Endothelial cell of umbilical vein (primary cell): ENCODE data around the gene ENO2. TPM values are rescaled to one million over a fixed set of nuclear protein-coding genes. Genes with fewer than 3 reads are reported as not detected.

Experiments used
- BruUV-seq: library from RNA; stranded (reverse); fragments of 400-500 nt; replicated peaks from 2 replicates; lab custom pipeline; 2021; lab: Mats Ljungman, UMichigan
- CTCF ChIA-PET: fragments of 300-600, 350-600 bp; sonication (Branson Sonifier 250); formaldehyde crosslinking; loops from one replicate; lab custom pipeline; 2021; ENCODE audit warnings: antibody characterized with exemption, inconsistent platforms; lab: Charles Lee
- POLR2A ChIA-PET: fragments of 300-600, 350-600 bp; sonication (Branson Sonifier 250); formaldehyde crosslinking; loops from one replicate; lab custom pipeline; 2021; ENCODE audit warnings: antibody characterized with exemption, inconsistent platforms; lab: Charles Lee
- DNase-seq: peaks from one replicate; pipeline ENCODE4 v3.0.0-alpha.2; 2011; ENCODE audit warnings: low read depth, low spot score
- FAIRE-seq: peaks from 2 replicates; lab custom pipeline; 2011; peaks lifted over from hg19 to GRCh38; lab: Jason Lieb, UNC
- H2AFZ ChIP-seq: 2 replicates; pipeline ENCODE4 v1.6.0; 2012; ENCODE audit warnings: low read depth, low read length, control low read depth, inconsistent platforms
- H3K27ac ChIP-seq: 2 replicates; pipeline ENCODE4 v1.5.1; 2011; ENCODE audit warnings: low read depth, mild to moderate bottlenecking, control low read depth, low read length, moderate library complexity; ENCODE audit not compliant: insufficient read depth
- H3K27me3 ChIP-seq, 2 experiments: 2 replicates each; pipeline versions ENCODE4 v1.6.0 to v1.6.1; 2011; ENCODE audit warnings: low read length in 2 of 2, mixed read lengths in 1 of 2; ENCODE audit not compliant: control insufficient read depth in 2 of 2, insufficient read depth in 2 of 2
- H3K36me3 ChIP-seq, 2 experiments: 2 replicates in 1 of 2; 3 replicates in 1 of 2; pipeline ENCODE4 v1.5.1; 2011; ENCODE audit warnings: low read length in 2 of 2, mild to moderate bottlenecking in 1 of 2, moderate library complexity in 1 of 2; ENCODE audit not compliant: control insufficient read depth in 2 of 2, insufficient read depth in 2 of 2; ENCODE audit errors: extremely low read depth in 1 of 2
- H3K4me1 ChIP-seq: 3 replicates; pipeline ENCODE4 v1.5.1; 2011; ENCODE audit warnings: mild to moderate bottlenecking, low read length; ENCODE audit not compliant: control insufficient read depth, insufficient read depth; ENCODE audit errors: extremely low read depth
- H3K4me2 ChIP-seq: 2 replicates; pipeline ENCODE4 v1.6.1; 2011; ENCODE audit warnings: low read length, control low read depth, mixed read lengths; ENCODE audit not compliant: insufficient read depth
- H3K4me3 ChIP-seq, 3 experiments: fragments of 200-600 bp in 1 of 3; sonication (generic), shearing (Covaris generic) in 1 of 3; replicated peaks in 1 of 3; 2 replicates each; pipeline ENCODE4 v1.5.1; 2011 to 2016; ENCODE audit warnings: control low read depth in 3 of 3, low read length in 3 of 3, mild to moderate bottlenecking in 2 of 3, inconsistent platforms in 1 of 3, low read depth in 1 of 3, moderate library complexity in 1 of 3; ENCODE audit not compliant: insufficient read depth in 1 of 3
- H3K79me2 ChIP-seq: 2 replicates; pipeline ENCODE4 v1.6.0; 2012; ENCODE audit warnings: low read length, inconsistent platforms; ENCODE audit not compliant: control insufficient read depth, insufficient read depth
- H3K9ac ChIP-seq: replicated peaks from 2 replicates; pipeline ENCODE3; 2011; ENCODE audit warnings: low read length, control low read depth; ENCODE audit not compliant: insufficient read depth; ENCODE audit errors: extremely low read depth
- H3K9me1 ChIP-seq: replicated peaks from 3 replicates; pipeline ENCODE4 v1.6.0; 2011; ENCODE audit warnings: mild to moderate bottlenecking, low read length; ENCODE audit not compliant: control insufficient read depth, insufficient read depth; ENCODE audit errors: extremely low read depth
- H3K9me3 ChIP-seq: replicated peaks from 2 replicates; pipeline ENCODE4 v1.5.1; 2012; ENCODE audit warnings: low read length, inconsistent platforms; ENCODE audit not compliant: control insufficient read depth, insufficient read depth
- H4K20me1 ChIP-seq: replicated peaks from 2 replicates; pipeline ENCODE3; 2011; ENCODE audit warnings: mild to moderate bottlenecking, low read length; ENCODE audit not compliant: control insufficient read depth, insufficient read depth; ENCODE audit errors: extremely low read depth
- CTCF ChIP-seq, 2 donors: IDR thresholded peaks; 1 replicate in 1 of 2; 2 replicates in 1 of 2; pipeline ENCODE4 v1.5.1; 2011; ENCODE audit warnings: low read length in 2 of 2, mild to moderate bottlenecking in 2 of 2, moderate library complexity in 2 of 2, control low read depth in 1 of 2, inconsistent platforms in 1 of 2, low read depth in 1 of 2; ENCODE audit not compliant: insufficient read depth in 1 of 2; ENCODE audit errors: extremely low read depth in 1 of 2
- EZH2 ChIP-seq: IDR thresholded peaks from 2 replicates; pipeline ENCODE4 v1.6.1; 2012; ENCODE audit warnings: borderline replicate concordance, low read depth, mild to moderate bottlenecking, moderate library complexity, low read length, inconsistent platforms; ENCODE audit not compliant: severe bottlenecking
- FOS ChIP-seq: IDR thresholded peaks from 2 replicates; pipeline ENCODE4 v1.6.1; 2011; ENCODE audit warnings: mild to moderate bottlenecking, low read length, moderate library complexity, borderline replicate concordance; ENCODE audit not compliant: insufficient read depth
- GATA2 ChIP-seq: IDR thresholded peaks from 2 replicates; pipeline ENCODE4 v1.7.0; 2011; ENCODE audit warnings: low read depth, mild to moderate bottlenecking, moderate library complexity, mixed read lengths, low read length; ENCODE audit not compliant: insufficient read length, insufficient read depth
- JUN ChIP-seq: IDR thresholded peaks from 2 replicates; pipeline ENCODE4 v1.6.1; 2011; ENCODE audit warnings: borderline replicate concordance, low read depth; ENCODE audit not compliant: insufficient read length, insufficient read depth
- MAX ChIP-seq: IDR thresholded peaks from 2 replicates; pipeline ENCODE4 v1.6.1; 2011; ENCODE audit not compliant: insufficient read depth, insufficient read length
- MYC ChIP-seq: IDR thresholded peaks from one replicate; pipeline ENCODE4 v1.6.1; 2011; ENCODE audit warnings: mild to moderate bottlenecking, low read depth, low read length
- POLR2A ChIP-seq: IDR thresholded peaks from 2 replicates; pipeline ENCODE4 v1.6.1; 2012; ENCODE audit warnings: low read depth, mild to moderate bottlenecking, control low read depth, low read length
- POLR2AphosphoS5 ChIP-seq: IDR thresholded peaks from 2 replicates; pipeline ENCODE4 v1.6.1; 2012; ENCODE audit warnings: low read depth, mild to moderate bottlenecking, control low read depth, low read length, moderate library complexity; ENCODE audit not compliant: insufficient read depth
- dilution Hi-C: fragments of 300-500 bp; cut with MboI; formaldehyde crosslinking; loops from one replicate; pipeline ENCODE4 v1.15.0; 2019; ENCODE audit warnings: low sequenced_read_pairs; ENCODE audit not compliant: extremely low pct_ligation_motif_present
- intact Hi-C: fragments of 100-400 bp; cut with micrococcal nuclease; formaldehyde crosslinking; loops from one replicate; pipeline ENCODE4 v1.10.0; 2022
- polyA plus RNA-seq, 4 experiments: library from polyadenylated mRNA; depleted of rRNA in 3 of 4; stranded (reverse) in 3 of 4; unstranded in 1 of 4; fragments of >200 nt; gene quantifications; 2 replicates each; pipeline versions ENCODE4 v1.2.1 to v1.2.3, GENCODE V29; 2011 to 2012; ENCODE audit warnings: missing spikeins in 1 of 4
- total RNA-seq: library from RNA; stranded (reverse); gene quantifications from 2 replicates; pipeline ENCODE4 v1.2.3, GENCODE V29; 2021

The ENO2 gene
- total and polyA plus RNA-seq, 2 donors (not counting 3 experiments of a cell fraction or from before 2014, with no cell fraction given), result 11.4 to 18.6 TPM

DNA sequence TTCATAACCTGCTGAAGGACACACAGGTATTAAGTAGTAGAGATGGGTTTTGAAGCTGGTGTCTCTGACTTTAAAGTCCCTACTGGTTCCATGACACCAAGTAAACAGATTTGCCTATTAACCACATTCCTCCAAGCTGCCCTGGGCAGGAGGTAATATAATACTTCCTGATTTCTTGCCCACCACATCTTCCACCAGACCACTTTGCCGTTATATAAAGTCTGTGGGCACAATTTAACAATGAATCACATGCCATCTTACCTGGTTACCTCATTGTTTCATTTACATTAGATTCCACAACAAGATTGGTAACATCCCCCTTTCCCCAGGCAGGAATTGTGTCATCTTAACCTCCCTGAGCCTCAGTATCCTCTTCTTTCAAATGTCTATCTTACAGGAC is 10.7 kb upstream of the ENO2 start:
- Histone ChIP-seq H3K4me2 (no peak overlapping the region), H3K27me3 (no peaks in the 10 kb centered on the region), H3K4me1 (peaks cover 7% of the 10 kb centered on the region), H3K9me1 (no peaks in the 10 kb centered on the region), H3K79me2 (no peaks in the 10 kb centered on the region), H3K9me3 (no peaks in the 10 kb centered on the region), H3K4me3 (no peak overlapping the region), H3K9ac (no peak overlapping the region), H2AFZ (peak overlapping the region; percentile 86), H4K20me1 (no peaks in the 10 kb centered on the region), H3K27ac (no peak overlapping the region), H3K36me3 (no peaks in the 10 kb centered on the region)
- no peak for FAIRE-seq
- BruUV-seq, result no TSS peak
- POLR2A ChIA-PET, result no interaction called here
- intact Hi-C loops, result loop anchor here (1.0 kb wide), 1 partner anchor 12 kb away; no protein-coding TSS in a partner anchor
- DNase-seq, result no peak
- dilution Hi-C loops, result no loop called here
- TF ChIP-seq FOS (no peak), JUN (no peak), MYC (no peak), CTCF (IDR thresholded peaks at IDR 0.05; ENCODE audit: extremely low read depth in 1 of 2, insufficient read depth in 1 of 2, low read depth in 1 of 2, low read length in 2 of 2) (no peak), GATA2 (no peak), MAX (no peak), POLR2AphosphoS5 (no peak), POLR2A (no peak), EZH2 (no peak)
- CTCF ChIA-PET, result interaction anchor here (1.5 to 2.0 kb wide), 3 partner anchors 13 to 34 kb away, joined by 5 to 7 read pairs (median 6); partner anchors contain the start of gene SPSB2
